WERI-Rb-1 (cell line): Measurements from ENCODE around the gene CTNNA3.

Experiments
- DNase-seq: peaks from one replicate; pipeline ENCODE4 v3.0.0-alpha.2; 2020
- H3K27ac ChIP-seq: fragments of 250-450 bp; sonication (Bioruptor Pico); 2 replicates; pipeline ENCODE4 v1.5.1; 2020; ENCODE audit warnings: mild to moderate bottlenecking, moderate library complexity
- H3K27me3 ChIP-seq: fragments of 250-450 bp; sonication (Bioruptor Pico); 2 replicates; pipeline ENCODE4 v1.5.1; 2021; ENCODE audit warnings: mild to moderate bottlenecking, low read depth, moderate library complexity; ENCODE audit not compliant: insufficient read depth, severe bottlenecking
- H3K36me3 ChIP-seq: fragments of 250-450 bp; sonication (Bioruptor Pico); 2 replicates; pipeline ENCODE4 v1.5.1; 2020; ENCODE audit warnings: mild to moderate bottlenecking, moderate library complexity
- H3K4me3 ChIP-seq: 2 replicates; pipeline ENCODE4 v1.5.1; 2011; ENCODE audit warnings: low read depth, mild to moderate bottlenecking, control low read depth, low read length
- H3K9me3 ChIP-seq: fragments of 250-450 bp; sonication (Bioruptor Pico); 2 replicates; pipeline ENCODE4 v1.5.1; 2021; ENCODE audit warnings: mild to moderate bottlenecking, moderate library complexity; ENCODE audit not compliant: severe bottlenecking
- TF ChIP-seq, protein P1 (sequence below): IDR thresholded peaks from 2 replicates; pipeline ENCODE4 v1.5.1; 2011; ENCODE audit warnings: low read depth, mild to moderate bottlenecking, control low read depth, inconsistent platforms, low read length

Gene CTNNA3

DNA sequence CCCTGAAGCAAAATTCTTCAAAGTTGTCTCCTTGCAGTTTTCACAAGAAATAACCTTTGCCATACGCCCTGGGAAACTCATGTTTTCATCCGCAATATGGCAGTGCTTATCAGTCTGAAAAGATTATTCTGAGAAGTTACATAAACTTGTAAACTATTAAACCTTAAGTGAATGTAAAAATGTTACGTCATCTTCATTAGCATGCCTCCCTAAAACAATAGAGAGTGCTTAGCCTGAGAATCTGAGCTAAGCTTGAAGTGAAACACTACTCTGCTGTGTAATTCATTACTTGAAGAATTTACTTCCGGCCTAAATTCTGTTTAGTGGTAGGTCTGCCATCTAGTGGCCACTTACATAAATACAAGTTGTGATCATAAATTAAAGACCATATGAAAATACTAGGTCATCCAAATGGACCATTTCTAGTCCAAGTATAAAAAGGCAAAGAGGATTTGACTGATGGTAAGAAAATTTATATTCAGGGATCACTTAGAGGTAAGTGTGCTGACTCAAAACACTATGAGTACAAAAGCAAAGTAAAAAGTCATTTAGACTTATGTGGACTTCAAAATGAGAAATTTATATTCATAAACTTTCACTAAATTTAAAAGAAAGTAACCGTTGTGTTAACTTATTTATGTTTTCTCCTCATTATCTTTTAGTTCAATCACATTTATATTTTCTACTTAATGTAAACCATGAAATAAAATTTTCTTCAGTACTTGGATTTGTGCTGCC is 1515.2 kb downstream of the CTNNA3 start:
- DNase-seq: peak; percentile 16
- H3K27ac ChIP-seq: no peak overlapping the region
- TF ChIP-seq, protein P1, sequence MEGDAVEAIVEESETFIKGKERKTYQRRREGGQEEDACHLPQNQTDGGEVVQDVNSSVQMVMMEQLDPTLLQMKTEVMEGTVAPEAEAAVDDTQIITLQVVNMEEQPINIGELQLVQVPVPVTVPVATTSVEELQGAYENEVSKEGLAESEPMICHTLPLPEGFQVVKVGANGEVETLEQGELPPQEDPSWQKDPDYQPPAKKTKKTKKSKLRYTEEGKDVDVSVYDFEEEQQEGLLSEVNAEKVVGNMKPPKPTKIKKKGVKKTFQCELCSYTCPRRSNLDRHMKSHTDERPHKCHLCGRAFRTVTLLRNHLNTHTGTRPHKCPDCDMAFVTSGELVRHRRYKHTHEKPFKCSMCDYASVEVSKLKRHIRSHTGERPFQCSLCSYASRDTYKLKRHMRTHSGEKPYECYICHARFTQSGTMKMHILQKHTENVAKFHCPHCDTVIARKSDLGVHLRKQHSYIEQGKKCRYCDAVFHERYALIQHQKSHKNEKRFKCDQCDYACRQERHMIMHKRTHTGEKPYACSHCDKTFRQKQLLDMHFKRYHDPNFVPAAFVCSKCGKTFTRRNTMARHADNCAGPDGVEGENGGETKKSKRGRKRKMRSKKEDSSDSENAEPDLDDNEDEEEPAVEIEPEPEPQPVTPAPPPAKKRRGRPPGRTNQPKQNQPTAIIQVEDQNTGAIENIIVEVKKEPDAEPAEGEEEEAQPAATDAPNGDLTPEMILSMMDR: 0 out of 2 replicates have a peak, but pooled peaks have one; percentile 13

DNA sequence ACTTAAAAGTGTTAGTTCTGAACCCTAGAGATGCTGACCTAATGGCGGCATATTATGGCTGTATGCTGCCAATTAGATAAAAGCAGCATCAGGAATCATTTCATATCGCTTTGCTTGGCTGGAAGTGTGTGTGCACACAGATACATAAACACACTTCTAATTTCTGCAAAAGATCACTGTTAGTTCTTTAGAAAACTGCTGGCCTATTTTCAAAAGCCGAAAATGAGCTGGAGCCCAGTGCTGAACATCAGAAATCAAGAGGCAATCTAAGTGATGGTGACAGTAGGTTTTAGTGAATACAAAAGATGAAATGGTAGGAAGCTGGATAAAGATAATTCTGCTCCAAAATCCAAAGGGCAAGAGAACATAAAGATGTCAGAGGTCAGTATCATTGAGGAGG is 1516.0 kb downstream of the CTNNA3 start:
- Histone ChIP-seq H3K36me3 (no peaks in the 10 kb centered on the region), H3K9me3 (no peaks in the 10 kb centered on the region), H3K27ac (no peak overlapping the region), H3K27me3 (no peaks in the 10 kb centered on the region), H3K4me3 (no peak overlapping the region)
- TF ChIP-seq, protein P1: no peak
- no peak for DNase-seq

More for the DNA sequence above, 1515.2 kb downstream of the CTNNA3 start:
- no peak overlapping the region for H3K4me3 ChIP-seq
- no peaks in the 10 kb centered on the region for H3K27me3 ChIP-seq
- no peaks in the 10 kb centered on the region for H3K36me3 ChIP-seq
- H3K9me3 ChIP-seq: no peaks in the 10 kb centered on the region

DNA sequence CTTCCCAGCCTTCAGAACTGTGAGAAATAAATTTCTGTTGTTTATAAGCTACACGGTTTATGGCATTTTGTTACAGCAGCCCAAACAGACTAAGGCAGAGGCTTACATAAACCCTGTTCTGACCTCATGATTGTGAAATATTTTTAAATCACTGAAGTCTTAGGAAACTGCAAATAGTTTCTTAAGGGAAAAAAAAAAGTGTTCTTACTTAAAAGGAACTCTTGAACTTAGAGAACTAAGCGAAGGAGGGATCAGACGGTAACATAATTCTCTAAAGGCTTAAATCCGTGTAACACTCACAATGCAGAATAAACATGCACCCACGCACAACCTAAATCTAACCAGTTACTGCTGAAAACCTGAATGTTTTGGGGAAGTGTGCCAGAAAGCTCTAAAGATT is 1519.2 kb downstream of the CTNNA3 start:
- Histone ChIP-seq H3K27me3 (no peaks in the 10 kb centered on the region), H3K9me3 (no peaks in the 10 kb centered on the region), H3K4me3 (no peak overlapping the region), H3K27ac (no peak overlapping the region), H3K36me3 (no peaks in the 10 kb centered on the region)
- no peak for DNase-seq
- TF ChIP-seq, protein P1: no peak

DNA sequence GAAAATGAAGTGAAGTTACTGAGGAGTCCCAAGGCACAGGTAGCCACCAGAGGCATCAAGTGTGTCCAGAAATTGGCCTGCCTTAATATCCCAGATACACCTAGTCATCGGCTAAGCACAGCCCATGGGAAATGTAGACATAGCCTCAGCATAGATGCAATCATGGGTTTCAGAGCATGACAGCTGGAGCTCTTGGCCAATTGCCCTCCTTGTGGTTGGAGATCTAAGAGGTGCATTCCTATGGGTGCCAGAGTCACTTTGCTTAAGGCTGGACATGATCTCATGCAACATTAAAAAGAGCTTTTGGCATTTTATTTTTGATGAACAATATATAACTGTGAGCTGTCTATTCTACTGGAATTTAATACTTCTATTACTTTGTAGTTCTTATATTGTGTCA is 1528.2 kb downstream of the CTNNA3 start:
- TF ChIP-seq, protein P1: no peak
- H3K27me3 ChIP-seq: no peaks in the 10 kb centered on the region
- H3K36me3 ChIP-seq: no peaks in the 10 kb centered on the region
- no peak overlapping the region for H3K4me3 ChIP-seq
- no peaks in the 10 kb centered on the region for H3K9me3 ChIP-seq
- DNase-seq: no peak
- H3K27ac ChIP-seq: no peak overlapping the region

DNA sequence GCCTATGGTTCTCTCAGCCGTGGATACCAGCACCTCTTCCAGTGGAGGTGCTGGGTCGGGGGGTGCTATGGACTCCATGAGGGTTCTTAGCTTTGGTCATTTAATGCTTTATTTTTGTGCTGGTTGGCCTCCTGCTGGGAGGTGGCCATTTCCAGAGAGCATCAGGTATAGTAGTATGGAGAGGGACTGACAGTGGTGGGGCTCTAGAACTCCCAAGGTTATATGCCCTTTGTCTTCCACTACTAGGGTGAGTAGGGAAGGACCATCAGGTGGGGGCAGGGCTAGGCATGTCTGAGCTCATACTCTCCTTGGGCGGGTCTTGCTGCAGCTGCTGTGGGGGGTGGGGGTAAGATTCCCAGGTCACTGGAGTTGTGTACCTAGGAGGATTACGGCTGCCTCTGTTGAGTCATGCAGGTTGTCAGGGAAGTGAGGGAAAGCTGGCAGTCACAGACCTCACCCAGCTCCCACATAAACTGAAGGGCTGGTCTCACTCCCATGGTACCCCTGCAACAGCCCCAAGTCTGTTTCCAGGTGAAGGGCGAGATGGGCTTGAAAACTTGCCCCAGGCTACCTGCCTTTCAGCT is 1533.3 kb downstream of the CTNNA3 start:
- Histone ChIP-seq H3K9me3 (no peaks in the 10 kb centered on the region), H3K27ac (no peak overlapping the region), H3K4me3 (no peak overlapping the region), H3K36me3 (no peaks in the 10 kb centered on the region), H3K27me3 (no peaks in the 10 kb centered on the region)
- DNase-seq: peak; percentile 38
- TF ChIP-seq, protein P1: no peak

DNA sequence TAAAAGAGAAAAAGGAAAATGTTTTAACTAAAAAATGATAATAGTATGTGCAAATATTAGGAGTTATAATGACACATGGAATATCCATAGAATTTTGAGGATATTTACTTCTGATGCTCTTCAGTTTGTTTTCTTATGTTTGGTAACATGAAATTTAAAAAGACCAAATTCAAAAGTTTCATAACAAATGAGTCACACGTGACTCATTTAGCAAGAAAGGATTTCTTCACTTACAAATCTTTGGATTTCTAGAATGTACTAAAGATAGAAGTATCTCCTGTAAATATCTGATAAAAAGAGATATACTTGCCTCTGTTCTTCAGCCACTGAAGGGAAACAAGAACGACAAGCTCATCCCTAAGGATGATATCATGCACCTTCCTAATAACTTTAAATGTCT is 1544.6 kb downstream of the CTNNA3 start:
- no peak overlapping the region for H3K4me3 ChIP-seq
- TF ChIP-seq, protein P1: no peak
- no peaks in the 10 kb centered on the region for H3K9me3 ChIP-seq
- H3K36me3 ChIP-seq: no peaks in the 10 kb centered on the region
- no peak overlapping the region for H3K27ac ChIP-seq
- no peaks in the 10 kb centered on the region for H3K27me3 ChIP-seq
- no peak for DNase-seq
